ENCODE data around the gene KCNJ13. TPM values are rescaled to one million over a fixed set of nuclear protein-coding genes. Genes with fewer than 3 reads are reported as not detected.

KCNJ13 gene
- total RNA-seq, 2 experiments from 2014 or later = not detected

- H3K36me3 ChIP-seq (ENCODE audit: insufficient read depth, low read length) = peaks cover 82% of the 10 kb centered on the region
Observed at GRCh38 chr2:232791518-232791917, 15.2 kb upstream of the KCNJ13 start.

GRCh38 chr2:232789082-232789481, 12.7 kb upstream of the KCNJ13 start:
- Histone ChIP-seq H3K36me3 (ENCODE audit: insufficient read depth, low read length) (peaks cover 69% of the 10 kb centered on the region), H3K4me1 (ENCODE audit: insufficient read depth, low read length, poor library complexity, severe bottlenecking) (no peaks in the 10 kb centered on the region), H3K4me3 (ENCODE audit: low read depth, low read length, poor library complexity, severe bottlenecking) (no peak overlapping the region), H3K4me2 (ENCODE audit: low read length) (no peak overlapping the region), H3K79me2 (ENCODE audit: insufficient read depth, low read depth, low read length) (no peaks in the 10 kb centered on the region), H2AFZ (ENCODE audit: low read length) (no peak overlapping the region), H4K20me1 (ENCODE audit: insufficient read depth, low read length) (no peaks in the 10 kb centered on the region), H3K9me2 (ENCODE audit: insufficient read depth, low read length) (no peaks in the 10 kb centered on the region), H3K27ac (ENCODE audit: low read depth, low read length, poor library complexity, severe bottlenecking) (no peak overlapping the region), H3K9me3 (ENCODE audit: low read length) (no peaks in the 10 kb centered on the region)
- no peak for DNase-seq (ENCODE audit: low spot score)
- CTCF ChIA-PET (ENCODE audit: unreplicated experiment) = no interaction called here
- BruUV-seq (replicated peaks) = no TSS peak
- POLR2A ChIA-PET = no interaction called here
- intact Hi-C loops (cut with micrococcal nuclease; ENCODE audit: unreplicated experiment) = no loop called here
- TF ChIP-seq, protein P1, sequence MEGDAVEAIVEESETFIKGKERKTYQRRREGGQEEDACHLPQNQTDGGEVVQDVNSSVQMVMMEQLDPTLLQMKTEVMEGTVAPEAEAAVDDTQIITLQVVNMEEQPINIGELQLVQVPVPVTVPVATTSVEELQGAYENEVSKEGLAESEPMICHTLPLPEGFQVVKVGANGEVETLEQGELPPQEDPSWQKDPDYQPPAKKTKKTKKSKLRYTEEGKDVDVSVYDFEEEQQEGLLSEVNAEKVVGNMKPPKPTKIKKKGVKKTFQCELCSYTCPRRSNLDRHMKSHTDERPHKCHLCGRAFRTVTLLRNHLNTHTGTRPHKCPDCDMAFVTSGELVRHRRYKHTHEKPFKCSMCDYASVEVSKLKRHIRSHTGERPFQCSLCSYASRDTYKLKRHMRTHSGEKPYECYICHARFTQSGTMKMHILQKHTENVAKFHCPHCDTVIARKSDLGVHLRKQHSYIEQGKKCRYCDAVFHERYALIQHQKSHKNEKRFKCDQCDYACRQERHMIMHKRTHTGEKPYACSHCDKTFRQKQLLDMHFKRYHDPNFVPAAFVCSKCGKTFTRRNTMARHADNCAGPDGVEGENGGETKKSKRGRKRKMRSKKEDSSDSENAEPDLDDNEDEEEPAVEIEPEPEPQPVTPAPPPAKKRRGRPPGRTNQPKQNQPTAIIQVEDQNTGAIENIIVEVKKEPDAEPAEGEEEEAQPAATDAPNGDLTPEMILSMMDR (conservative IDR thresholded peaks at IDR 0.05; ENCODE audit: low read length) = no peak
- no peak for TF ChIP-seq EZH2phosphoT487 (IDR thresholded peaks at IDR 0.05; ENCODE audit: borderline replicate concordance, low read depth, low read length)

More at GRCh38 chr2:232791518-232791917, 15.2 kb upstream of the KCNJ13 start:
- intact Hi-C loops (cut with micrococcal nuclease; ENCODE audit: unreplicated experiment) = no loop called here
- no peak overlapping the region for H3K27ac ChIP-seq (ENCODE audit: low read depth, low read length, poor library complexity, severe bottlenecking)
- no peak overlapping the region for H3K4me2 ChIP-seq (ENCODE audit: low read length)
- H3K4me3 ChIP-seq (ENCODE audit: low read depth, low read length, poor library complexity, severe bottlenecking) = no peak overlapping the region
- no peak for DNase-seq (ENCODE audit: low spot score)
- BruUV-seq (replicated peaks) = no TSS peak
- POLR2A ChIA-PET = interaction anchor here (0.7 to 1.7 kb wide), 3 partner anchors 19 to 91 kb away, joined by 3 read pairs; no protein-coding TSS in a partner anchor
- no peak overlapping the region for H2AFZ ChIP-seq (ENCODE audit: low read length)
- CTCF ChIA-PET (ENCODE audit: unreplicated experiment) = no interaction called here
- TF ChIP-seq EZH2phosphoT487 (IDR thresholded peaks at IDR 0.05; ENCODE audit: borderline replicate concordance, low read depth, low read length) = no peak
- TF ChIP-seq, protein P1 (conservative IDR thresholded peaks at IDR 0.05; ENCODE audit: low read length) = no peak
- H3K79me2 ChIP-seq (ENCODE audit: insufficient read depth, low read depth, low read length) = no peaks in the 10 kb centered on the region
- H4K20me1 ChIP-seq (ENCODE audit: insufficient read depth, low read length) = no peaks in the 10 kb centered on the region
- H3K9me3 ChIP-seq (ENCODE audit: low read length) = no peaks in the 10 kb centered on the region
- H3K9me2 ChIP-seq (ENCODE audit: insufficient read depth, low read length) = no peaks in the 10 kb centered on the region
- H3K4me1 ChIP-seq (ENCODE audit: insufficient read depth, low read length, poor library complexity, severe bottlenecking) = no peaks in the 10 kb centered on the region

- Histone ChIP-seq H3K4me3 (ENCODE audit: low read depth, low read length, poor library complexity, severe bottlenecking) (no peak overlapping the region), H3K4me1 (ENCODE audit: insufficient read depth, low read length, poor library complexity, severe bottlenecking) (no peaks in the 10 kb centered on the region), H3K9me3 (ENCODE audit: low read length) (no peaks in the 10 kb centered on the region), H3K36me3 (ENCODE audit: insufficient read depth, low read length) (peaks cover 60% of the 10 kb centered on the region), H4K20me1 (ENCODE audit: insufficient read depth, low read length) (no peaks in the 10 kb centered on the region), H3K4me2 (ENCODE audit: low read length) (no peak overlapping the region), H2AFZ (ENCODE audit: low read length) (no peak overlapping the region), H3K79me2 (ENCODE audit: insufficient read depth, low read depth, low read length) (no peaks in the 10 kb centered on the region), H3K9me2 (ENCODE audit: insufficient read depth, low read length) (no peaks in the 10 kb centered on the region), H3K27ac (ENCODE audit: low read depth, low read length, poor library complexity, severe bottlenecking) (no peak overlapping the region)
- no peak for DNase-seq (ENCODE audit: low spot score)
- TF ChIP-seq, protein P1 (conservative IDR thresholded peaks at IDR 0.05; ENCODE audit: low read length) = no peak
- ChIA-PET POLR2A (no interaction called here), CTCF (ENCODE audit: unreplicated experiment) (no interaction called here)
- BruUV-seq (replicated peaks) = no TSS peak
- intact Hi-C loops (cut with micrococcal nuclease; ENCODE audit: unreplicated experiment) = no loop called here
Observed at GRCh38 chr2:232787806-232788205, 11.4 kb upstream of the KCNJ13 start.
